K562 (cell line): Measurements from ENCODE around the gene CAPZB. TPM values are rescaled to one million over a fixed set of nuclear protein-coding genes. Genes with fewer than 3 reads are reported as not detected.

Experiments
- BHLHE40 ChIP-seq: IDR thresholded peaks from 2 replicates; pipeline ENCODE4 v1.6.1; 2011; ENCODE audit warnings: low read length, improper control_type of control experiment
- CREM ChIP-seq: IDR thresholded peaks from 2 replicates; pipeline ENCODE4 v1.6.1; 2014; ENCODE audit warnings: antibody characterized with exemption, low read depth
- JUND ChIP-seq, 2 experiments: IDR thresholded peaks; 2 replicates in 1 of 2; 3 replicates in 1 of 2; pipeline ENCODE4 v1.6.1; 2011; ENCODE audit warnings: borderline replicate concordance in 2 of 2, low read depth in 2 of 2, low read length in 2 of 2, improper control_type of control experiment in 1 of 2, missing biosample characterization in 1 of 2, missing genetic modification characterization in 1 of 2, missing genetic modification reagents in 1 of 2
- MYBL2 ChIP-seq, 2 experiments: fragments of 450-650 bp in 1 of 2; sonication (generic) in 1 of 2; formaldehyde crosslinking in 1 of 2; IDR thresholded peaks; 2 replicates each; pipeline versions ENCODE4 v1.6.1 to v1.8.1; 2017 to 2022; ENCODE audit warnings: borderline replicate concordance in 1 of 2, inconsistent platforms in 1 of 2, low read depth in 1 of 2, mild to moderate bottlenecking in 1 of 2, missing genetic modification reagents in 1 of 2, moderate library complexity in 1 of 2
- SMC3 ChIP-seq: conservative IDR thresholded peaks from 2 replicates; pipeline ENCODE4 v1.6.1; 2011; ENCODE audit warnings: low read depth, low read length, improper control_type of control experiment; ENCODE audit not compliant: insufficient read depth
- TFAP4 ChIP-seq: sonication (generic); formaldehyde crosslinking; IDR thresholded peaks from 2 replicates; pipeline ENCODE4 v1.8.0; 2022; ENCODE audit warnings: missing genetic modification reagents, mild to moderate bottlenecking, moderate library complexity, borderline replicate concordance
- ZC3H11A ChIP-seq: IDR thresholded peaks from 2 replicates; pipeline ENCODE4 v1.6.1; 2012; ENCODE audit warnings: low read depth, low read length, improper control_type of control experiment
- ZNF384 ChIP-seq: IDR thresholded peaks from 2 replicates; pipeline ENCODE4 v1.6.1; 2012; ENCODE audit warnings: low read depth, low read length, improper control_type of control experiment
- ZSCAN29 ChIP-seq: fragments of 450-650 bp; IDR thresholded peaks from 2 replicates; pipeline ENCODE4 v1.6.1; 2017
- polyA plus RNA-seq, 8 experiments: library from polyadenylated mRNA; depleted of rRNA in 4 of 8; stranded (reverse) in 5 of 8; unstranded in 3 of 8; fragments of >200 nt; fragmentation: Nextera tagmentation in 2 of 8; fragmentation: Illumina TruSeq in 1 of 8; extraction: Ambion mirVana in 2 of 8; extraction: Trizol in 1 of 8; gene quantifications; 2 replicates each; pipeline versions ENCODE4 v1.2.1 to v1.2.3, GENCODE V29; 2011 to 2014; ENCODE audit warnings: inconsistent platforms in 1 of 8, missing spikeins in 1 of 8
- total RNA-seq, 7 experiments: library from RNA; depleted of rRNA in 6 of 7; stranded (reverse); fragments of >200 nt in 6 of 7; fragmentation: Illumina TruSeq in 2 of 7; extraction: Trizol in 2 of 7; gene quantifications; 2 replicates each; pipeline versions ENCODE4 v1.2.1 to v1.2.3, GENCODE V29; 2011 to 2021; ENCODE audit warnings: low replicate concordance in 1 of 7
- TF ChIP-seq, protein P1 (sequence below): sonication (generic); formaldehyde crosslinking; IDR thresholded peaks from 2 replicates; pipeline ENCODE4 v1.8.1; 2023; ENCODE audit warnings: mild to moderate bottlenecking, missing genetic modification reagents

The CAPZB gene
- total and polyA plus RNA-seq, 9 of the 15 experiments (the other 6 are each of a cell fraction or from before 2014, with no cell fraction given), result 57.6 to 297 (median 125) TPM

DNA sequence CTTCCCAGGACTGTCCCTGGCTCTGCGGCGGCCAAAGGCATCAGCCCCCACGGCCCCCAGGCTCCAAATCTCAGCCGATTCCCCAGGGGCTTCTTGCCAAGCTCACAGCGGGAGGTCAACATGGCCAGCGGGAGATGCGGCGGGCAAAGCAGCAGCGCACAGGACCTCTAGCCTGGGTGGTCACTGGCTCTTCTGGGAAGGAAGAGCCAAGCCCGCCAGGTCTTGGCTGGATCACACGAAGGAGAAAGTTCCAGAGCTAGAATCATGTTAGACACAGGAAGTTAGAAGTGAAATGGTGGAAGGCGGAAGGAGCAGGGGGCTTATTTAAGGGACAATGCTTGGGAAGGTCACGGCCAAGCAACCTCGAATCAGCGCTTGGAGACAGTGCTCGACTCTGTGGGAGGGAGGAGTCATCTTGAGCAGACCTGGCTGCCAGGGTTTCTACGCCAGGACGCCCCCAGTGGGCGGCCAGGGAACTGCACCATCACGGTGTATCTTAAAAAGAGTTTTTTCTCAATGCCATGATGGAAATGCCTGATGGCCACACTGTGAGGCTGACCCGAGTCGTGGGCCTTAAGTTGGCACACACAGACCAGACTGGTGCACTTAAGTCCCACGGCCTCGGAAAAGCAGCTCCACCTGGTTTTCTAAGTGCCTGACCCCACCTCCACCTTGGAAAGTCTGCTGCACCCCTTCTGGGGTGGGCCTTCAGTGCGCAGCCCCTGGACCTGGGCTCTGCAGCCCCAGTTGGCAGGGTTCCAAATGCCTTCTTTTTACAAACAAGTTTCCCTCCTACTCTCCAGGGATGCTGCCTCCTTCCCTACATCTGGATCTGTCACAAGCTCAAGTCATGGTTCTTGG lies 143.9 kb downstream of the CAPZB start (continued):
- TF ChIP-seq, protein P1, sequence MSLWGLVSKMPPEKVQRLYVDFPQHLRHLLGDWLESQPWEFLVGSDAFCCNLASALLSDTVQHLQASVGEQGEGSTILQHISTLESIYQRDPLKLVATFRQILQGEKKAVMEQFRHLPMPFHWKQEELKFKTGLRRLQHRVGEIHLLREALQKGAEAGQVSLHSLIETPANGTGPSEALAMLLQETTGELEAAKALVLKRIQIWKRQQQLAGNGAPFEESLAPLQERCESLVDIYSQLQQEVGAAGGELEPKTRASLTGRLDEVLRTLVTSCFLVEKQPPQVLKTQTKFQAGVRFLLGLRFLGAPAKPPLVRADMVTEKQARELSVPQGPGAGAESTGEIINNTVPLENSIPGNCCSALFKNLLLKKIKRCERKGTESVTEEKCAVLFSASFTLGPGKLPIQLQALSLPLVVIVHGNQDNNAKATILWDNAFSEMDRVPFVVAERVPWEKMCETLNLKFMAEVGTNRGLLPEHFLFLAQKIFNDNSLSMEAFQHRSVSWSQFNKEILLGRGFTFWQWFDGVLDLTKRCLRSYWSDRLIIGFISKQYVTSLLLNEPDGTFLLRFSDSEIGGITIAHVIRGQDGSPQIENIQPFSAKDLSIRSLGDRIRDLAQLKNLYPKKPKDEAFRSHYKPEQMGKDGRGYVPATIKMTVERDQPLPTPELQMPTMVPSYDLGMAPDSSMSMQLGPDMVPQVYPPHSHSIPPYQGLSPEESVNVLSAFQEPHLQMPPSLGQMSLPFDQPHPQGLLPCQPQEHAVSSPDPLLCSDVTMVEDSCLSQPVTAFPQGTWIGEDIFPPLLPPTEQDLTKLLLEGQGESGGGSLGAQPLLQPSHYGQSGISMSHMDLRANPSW (CRISPR knock-in tag), result peak; percentile 62; the same call in 1 of the 2 replicates
- no peak for TF ChIP-seq ZSCAN29
- peak; percentile 41; the same call in 1 of the 2 replicates for TF ChIP-seq SMC3
- no peak for TF ChIP-seq MYBL2 (IDR thresholded peaks at IDR 0.05; ENCODE audit: low read depth)
- TF ChIP-seq MYBL2 (CRISPR knock-in tag; IDR thresholded peaks at IDR 0.05; ENCODE audit: borderline replicate concordance), result no peak
- no peak for TF ChIP-seq ZC3H11A
- TF ChIP-seq ZNF384, result peak; percentile 64
- peak; percentile 30; the same call in 1 of the 2 replicates for TF ChIP-seq TFAP4
- peak; percentile 41; the same call in 1 of the 2 replicates for TF ChIP-seq BHLHE40
- 0 out of 2 replicates have a peak, but pooled peaks have one; percentile 44 for TF ChIP-seq CREM
- peak; percentile 59 for TF ChIP-seq JUND (IDR thresholded peaks at IDR 0.05; ENCODE audit: borderline replicate concordance, low read depth, low read length)
- TF ChIP-seq JUND (tag; IDR thresholded peaks at IDR 0.05; ENCODE audit: borderline replicate concordance, low read depth, low read length), result no peak
